GM21390 (cell line): Measurements from ENCODE around the gene GALNTL6.

ENCODE experiments used
- ATAC-seq: cut with Tn5 transposase; IDR thresholded peaks from one replicate; pipeline ENCODE4 v1.9.1; 2021; ENCODE audit not compliant: unreplicated experiment

GALNTL6 gene

DNA sequence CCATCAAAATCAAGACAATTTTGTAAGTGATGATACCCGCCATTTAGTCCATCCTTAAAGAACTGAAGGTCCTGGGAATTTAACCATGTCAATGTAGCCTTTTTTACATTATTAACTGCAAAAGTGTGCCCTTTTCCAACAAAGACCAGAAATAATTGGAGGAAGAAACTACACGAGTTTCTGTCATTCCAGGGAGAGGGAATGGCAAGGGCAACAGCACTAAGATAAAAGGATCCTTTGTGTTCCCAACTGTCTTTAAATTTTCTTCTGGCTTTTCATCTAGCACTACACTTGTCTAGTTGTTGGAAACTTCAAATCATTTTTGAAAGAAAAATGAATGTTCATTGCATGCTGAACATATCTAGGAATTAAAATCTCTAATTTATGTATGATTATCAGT is 286.2 kb downstream of the GALNTL6 start:
- ATAC-seq, result no peak

DNA sequence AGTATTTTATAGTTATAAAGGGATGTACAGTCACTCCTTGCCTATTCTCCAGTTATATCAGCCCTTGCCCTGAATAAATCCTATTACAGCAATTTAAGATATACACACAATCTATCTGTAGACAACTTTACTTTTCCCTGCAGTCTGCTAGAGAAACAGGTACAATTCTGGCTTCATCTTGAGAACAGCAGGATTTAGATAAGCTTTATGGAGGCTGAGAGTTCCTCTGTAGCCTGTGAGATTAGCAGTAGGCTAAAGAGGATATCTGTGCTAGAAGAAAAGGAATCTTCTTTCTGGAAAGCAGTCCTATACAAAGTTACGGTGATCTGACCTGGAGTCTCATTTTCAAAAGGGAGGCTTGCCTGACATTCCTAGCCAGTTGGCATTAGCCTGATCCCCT is 290.3 kb downstream of the GALNTL6 start:
- ATAC-seq, result no peak

DNA sequence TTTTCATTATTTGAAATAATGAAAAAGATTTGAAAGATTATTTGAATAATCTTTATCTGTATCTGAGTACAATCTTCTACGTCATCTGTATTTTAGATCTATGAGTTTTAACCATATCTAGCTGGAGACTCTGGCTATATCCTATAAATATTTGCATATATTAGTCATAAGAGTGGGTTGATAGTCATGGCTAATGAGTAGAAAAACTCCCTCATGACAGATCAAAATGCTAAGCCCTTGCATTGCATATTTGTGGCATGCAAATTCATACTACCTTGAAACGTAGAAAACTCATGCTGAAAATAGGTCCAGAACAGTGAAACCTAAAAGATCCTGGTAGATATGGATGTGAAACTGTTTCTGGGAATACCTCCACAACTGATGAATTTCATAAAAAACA is 291.3 kb downstream of the GALNTL6 start:
- ATAC-seq, result no peak

DNA sequence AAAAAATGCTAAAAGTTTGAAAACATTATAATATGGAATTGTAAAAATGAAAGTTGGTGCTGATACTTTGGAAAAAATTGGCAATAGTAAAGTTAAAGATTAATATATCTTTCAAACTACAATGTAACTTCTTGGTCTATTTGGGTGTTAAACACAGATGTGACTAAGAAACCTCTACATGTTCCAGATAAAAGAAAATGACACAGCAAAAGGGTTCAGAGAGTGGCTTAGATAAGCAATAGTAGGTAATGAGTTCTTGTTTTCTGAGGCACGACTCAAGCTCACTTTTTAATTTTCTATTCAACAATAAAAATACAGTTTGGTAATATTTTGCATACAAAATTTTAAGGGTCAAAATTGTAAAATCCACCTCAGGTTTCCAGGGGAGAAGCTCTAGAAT is 292.7 kb downstream of the GALNTL6 start:
- ATAC-seq, result no peak

DNA sequence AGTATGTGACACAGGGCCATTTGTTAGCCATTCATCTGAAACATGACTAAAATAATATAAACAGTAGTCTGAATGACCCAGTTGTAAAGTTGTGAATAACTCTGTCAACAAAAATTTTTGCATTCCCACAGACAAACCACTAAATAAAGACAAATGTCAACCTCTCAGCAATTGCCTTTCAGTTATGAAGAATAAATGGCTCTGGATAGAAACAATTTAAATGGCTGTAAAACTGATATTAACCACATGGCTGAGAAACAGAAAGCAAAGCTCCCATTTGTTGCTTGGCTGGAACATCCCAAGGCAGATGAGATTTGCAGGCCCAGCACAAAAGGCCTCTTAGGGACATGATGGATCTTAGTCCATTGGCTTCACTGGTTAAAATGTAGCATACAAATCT is 296.3 kb downstream of the GALNTL6 start:
- no peak for ATAC-seq

DNA sequence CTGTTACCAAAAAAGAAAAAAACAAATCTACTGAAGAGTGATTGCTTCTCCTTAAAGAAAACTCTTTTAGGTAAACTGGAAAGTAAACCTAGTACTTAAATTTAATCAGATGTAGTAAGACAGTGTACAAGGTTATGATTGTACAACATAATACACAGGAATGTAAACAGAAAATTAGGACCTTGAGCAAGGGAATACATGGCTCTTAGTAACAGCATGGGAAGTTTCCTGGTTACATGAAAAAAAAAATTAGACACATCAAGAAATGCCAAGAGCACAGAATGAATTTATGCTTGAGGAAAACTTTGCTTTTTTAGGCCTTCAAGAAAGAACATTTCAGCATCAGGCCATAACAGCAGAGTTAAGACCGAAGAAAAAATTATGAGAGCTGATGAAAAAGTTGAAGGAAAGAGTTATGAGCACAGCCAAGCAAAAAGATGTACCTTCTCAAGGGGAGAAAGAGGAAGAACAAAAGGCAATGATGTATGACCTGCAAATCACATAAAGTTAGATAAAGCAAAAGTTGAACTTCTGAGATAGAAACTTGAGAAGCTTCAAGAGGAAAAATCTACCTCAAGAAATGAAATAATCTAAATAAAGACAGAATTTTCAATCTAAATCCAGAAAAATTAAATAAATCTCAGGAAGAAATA is 311.6 kb downstream of the GALNTL6 start:
- ATAC-seq, result no peak

DNA sequence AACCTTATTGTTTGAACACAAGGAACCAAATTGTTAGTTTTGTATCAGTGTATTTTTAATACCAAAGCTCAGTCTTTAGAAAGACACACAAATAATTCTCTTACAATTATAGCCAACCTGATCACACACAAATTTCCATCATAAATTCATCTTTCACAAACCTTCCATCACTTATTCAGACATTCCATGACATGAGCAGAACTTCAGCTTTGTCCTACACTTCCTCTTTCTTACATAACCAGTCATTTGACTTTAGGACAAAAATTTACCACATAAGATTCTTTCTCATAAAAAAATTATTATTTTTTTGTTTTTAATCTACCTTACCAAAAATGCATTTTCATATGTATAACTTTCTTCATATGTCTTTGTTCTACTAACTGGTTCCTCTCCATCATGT is 312.2 kb downstream of the GALNTL6 start:
- ATAC-seq, result no peak

DNA sequence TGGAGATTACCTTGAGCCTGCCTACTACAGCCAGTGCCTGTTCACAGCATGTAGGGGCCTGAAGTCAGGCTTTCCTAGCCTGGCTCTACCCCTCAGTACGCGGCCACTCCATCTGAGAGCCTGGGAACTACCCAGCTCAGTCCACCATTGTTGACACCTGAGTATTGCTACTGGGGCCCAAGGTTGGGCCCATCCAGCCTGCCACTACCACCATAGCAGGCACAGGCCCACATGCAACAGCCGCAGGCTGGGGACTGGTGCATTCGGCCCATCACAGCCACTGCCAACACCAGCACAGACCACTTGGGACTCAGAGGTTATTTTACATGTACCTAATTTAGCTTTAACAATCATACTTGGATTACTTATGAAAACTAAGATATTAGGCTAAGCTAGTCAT is 314.0 kb downstream of the GALNTL6 start:
- no peak for ATAC-seq

DNA sequence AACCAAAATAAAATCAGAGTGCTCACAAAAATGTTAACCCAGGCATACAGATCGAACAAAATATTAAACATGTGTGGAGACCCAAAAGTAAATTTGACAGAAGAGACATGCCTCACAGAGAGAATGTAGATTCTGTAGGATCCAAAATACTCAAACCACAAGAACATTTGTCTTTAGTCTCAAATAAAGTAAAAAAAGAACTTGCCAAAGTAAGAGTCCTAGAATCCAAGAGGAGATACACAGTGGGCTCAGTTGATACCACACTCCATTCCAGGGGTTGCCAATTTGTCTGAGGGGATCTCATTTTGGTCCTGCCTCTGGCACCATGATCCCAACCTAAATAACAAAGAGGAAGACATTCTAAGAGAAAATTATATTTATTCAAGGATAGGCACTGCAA is 316.4 kb downstream of the GALNTL6 start:
- no peak for ATAC-seq

DNA sequence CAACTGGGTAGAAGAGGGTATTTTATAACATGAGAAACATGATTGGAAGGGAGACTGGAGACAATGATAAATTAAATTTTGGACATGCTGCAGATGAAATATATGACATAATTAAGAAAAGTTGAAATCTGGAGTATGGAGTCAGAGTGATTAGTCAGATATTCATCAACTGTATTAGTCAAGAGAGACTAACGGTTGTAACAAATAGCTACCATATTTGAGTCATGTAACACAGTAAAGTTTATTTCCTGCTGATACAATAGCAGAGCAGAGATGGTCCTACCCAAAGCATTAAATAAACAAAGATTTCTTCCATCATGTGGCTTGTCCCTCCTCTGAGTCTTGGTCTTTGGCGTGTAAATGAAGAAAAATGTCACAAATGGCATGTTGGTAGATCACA is 321.3 kb downstream of the GALNTL6 start:
- no peak for ATAC-seq

DNA sequence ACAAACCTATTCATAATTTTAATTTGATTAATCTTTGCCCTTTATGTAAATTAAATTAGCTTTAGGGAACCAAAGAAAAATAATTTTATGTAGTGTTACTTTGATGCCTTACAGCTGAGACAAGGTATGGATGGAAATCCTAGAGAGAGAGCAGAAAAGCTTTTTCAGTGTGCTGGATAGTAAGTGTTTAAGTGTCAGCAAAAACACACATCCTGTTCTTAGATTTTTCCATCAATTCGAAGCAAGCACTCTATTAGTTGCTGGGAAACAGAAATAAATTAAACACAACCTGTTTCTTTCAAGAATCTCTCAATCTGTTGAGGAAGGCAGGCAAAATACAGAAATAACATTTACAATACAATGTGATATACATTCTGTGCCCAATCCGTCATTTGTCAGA is 327.8 kb downstream of the GALNTL6 start:
- ATAC-seq, result no peak

DNA sequence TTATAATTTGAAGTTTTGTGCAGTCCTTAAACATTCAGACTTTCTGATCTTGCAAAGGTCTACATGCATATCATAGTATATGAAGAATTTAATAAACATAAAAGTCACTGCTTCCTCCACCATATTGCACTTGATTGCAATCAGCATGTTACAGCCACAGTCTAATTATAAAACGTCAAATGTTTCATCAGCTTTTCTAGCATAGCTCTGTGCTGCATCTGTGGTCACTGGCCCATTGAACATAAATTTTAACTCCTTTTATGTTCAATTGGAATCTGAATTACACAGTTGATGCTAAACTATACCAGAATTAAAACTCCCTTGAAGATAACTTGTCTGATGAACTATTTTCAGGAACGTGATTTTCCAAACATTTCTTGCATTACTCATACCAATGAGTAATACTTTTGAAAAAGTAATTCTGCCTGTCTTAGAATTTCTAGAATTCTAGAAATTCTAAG is 329.1 kb downstream of the GALNTL6 start:
- ATAC-seq, result no peak

DNA sequence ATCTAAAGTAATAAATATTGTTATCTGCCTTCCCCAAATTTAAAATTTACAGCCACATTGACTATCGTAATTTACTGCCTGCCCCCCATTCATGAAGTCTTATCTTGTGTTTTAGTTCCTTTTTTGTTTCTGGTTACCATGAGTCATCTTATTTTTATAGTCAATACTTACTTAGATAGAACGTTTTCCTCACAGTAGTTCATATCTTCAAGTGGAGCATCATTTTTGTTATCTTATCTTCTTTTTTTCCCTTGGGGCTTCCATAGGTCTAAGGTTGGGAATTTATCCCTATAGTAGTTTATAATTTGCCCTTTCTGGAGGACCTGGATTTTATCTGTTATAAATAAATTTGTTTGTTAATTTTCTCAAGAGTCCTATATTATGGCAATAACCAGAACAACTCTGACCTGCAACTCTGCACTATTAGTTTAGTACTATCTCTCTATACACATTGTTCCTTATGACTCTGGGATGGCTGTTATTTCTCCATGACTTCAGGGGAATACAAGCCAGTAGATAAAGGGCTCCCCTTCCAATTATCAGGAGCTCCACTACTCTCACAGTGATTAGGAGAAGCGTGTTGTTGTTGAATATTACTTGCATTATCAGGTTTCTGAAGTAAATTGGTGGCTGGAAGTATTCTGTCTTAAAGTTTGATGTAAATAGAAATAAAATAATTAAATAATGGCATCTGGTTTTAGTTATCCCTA is 330.6 kb downstream of the GALNTL6 start:
- no peak for ATAC-seq

DNA sequence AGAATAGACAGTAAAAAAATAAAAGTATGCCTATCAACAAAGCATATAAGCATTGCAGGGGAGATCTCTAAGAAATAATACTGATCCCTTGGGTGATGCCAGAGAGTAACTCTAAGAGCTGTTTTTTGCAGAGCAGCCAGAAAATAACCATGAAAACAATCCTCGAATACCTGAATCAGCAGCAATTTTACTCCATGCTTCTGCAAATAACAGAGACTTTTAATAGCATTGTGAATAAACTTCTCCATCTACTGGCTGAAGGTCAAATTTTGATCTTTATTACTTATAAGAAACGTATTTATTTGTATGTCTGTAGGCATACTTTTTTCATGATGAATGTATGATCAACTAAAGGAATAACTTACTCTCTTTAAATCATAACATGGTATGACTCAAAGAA is 334.5 kb downstream of the GALNTL6 start:
- no peak for ATAC-seq

DNA sequence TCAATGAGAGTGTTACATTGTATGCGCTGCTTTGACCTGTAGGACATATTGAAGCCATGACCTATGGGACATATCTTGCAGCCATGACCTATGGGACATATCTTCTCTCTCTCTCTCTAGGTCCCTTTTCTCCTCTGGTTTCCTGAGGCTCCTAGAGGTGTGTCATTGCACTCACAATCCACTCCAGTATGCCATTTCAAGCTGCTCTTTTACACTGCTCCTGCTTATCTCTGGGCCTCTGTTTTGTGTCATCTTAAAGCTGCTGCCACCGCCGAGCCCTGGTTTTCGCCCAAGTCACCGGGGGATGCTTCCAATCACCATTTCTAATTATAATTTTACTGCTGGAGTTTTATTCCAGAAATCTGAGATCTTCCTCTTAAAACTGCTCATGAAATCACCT is 336.1 kb downstream of the GALNTL6 start:
- ATAC-seq, result no peak

DNA sequence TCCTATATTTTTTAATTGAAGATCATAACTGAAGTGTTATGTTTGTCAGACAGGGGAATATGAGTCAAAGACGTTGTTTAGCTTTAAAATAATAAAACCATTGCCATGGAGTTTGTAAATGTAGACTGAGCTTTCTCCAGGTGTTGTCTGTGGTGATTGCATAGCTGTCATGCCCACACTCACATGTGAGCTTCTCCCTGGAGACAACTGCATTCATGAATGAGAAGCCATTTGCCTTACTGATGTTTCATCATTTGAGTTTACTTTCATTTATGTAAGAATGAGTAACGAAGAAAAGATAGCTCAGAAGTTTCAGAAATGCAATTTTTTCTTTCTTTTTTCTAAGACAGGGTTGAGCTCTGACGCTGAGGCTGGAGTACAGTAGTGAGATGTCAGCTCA is 339.1 kb downstream of the GALNTL6 start:
- no peak for ATAC-seq

DNA sequence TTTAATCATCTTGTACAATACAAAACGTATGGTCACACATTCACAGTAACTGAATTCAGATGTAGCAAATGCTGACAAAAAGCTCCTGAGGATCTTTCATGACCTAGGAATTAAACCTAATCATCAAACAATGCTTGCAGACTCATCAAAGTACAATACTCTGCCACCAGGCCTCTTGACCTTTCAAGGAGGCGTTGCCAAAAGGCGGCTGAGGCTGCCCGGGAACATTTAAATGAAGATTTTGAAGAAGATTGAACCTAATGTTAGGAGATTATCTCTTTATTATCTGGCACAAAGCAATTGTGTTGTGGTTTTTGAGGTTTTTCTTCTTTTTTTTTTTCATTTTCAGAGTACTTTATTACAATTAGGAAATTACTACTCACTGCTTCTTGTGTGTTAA is 340.5 kb downstream of the GALNTL6 start:
- no peak for ATAC-seq

DNA sequence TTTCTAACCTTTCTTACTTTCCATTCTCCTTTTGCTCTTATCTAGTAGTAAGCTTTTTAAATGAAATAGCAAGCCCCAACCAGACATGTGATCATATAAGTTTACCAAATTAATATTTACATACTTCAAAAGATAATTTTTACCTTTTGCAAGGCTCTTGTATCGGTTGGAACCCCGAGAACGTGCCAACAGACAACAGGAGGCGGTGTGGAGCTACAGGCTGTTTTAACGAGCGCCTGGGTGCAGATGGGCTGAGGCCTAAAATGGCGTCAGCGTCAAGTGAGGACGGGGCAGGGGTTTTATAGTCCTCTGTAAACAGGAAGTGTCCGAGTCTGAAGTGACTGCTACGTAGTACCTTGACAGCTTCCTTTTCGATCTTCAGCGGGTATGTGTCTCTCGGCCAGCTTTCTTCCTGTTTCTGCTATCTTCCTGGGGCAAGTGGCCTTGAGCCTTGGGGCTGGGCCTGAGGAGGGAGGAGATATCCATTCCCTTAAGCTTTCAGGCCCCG is 342.7 kb downstream of the GALNTL6 start:
- no peak for ATAC-seq

DNA sequence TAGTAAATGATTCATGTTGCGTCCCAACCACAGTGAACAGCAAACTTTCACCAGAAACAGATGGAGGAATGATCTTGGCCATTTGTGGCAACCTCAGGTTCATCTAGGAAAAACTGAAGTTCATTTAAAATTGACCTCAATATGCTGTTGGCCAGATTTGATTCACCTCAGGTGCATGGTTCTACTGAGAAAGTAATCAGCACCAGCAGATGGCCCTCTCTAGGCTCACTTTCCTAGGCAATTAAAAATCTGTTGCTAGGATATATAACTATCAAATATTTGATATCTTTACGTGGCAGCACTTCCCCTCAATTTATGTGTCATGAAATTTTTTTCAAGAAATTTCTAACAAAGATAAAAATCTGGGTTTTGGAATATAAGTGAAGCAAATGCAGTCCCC is 344.7 kb downstream of the GALNTL6 start:
- no peak for ATAC-seq

DNA sequence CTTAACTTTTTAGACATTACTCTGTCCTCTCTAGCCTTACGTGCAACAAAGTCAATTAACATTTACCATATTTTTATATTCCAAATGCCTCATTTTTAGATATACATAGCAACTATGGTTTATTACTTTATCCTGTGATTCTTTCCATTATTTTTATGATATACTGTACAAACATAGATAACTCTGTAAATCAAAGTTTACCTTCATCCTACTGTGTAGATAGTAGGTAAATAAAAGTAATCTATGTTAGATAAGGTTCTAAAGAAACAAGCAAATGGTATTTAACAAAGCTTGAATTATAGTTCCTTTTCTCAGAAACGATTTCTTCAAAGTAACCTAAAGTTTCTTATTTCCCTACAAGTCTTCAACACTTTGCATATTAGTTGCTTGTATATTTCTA is 350.0 kb downstream of the GALNTL6 start:
- no peak for ATAC-seq

DNA sequence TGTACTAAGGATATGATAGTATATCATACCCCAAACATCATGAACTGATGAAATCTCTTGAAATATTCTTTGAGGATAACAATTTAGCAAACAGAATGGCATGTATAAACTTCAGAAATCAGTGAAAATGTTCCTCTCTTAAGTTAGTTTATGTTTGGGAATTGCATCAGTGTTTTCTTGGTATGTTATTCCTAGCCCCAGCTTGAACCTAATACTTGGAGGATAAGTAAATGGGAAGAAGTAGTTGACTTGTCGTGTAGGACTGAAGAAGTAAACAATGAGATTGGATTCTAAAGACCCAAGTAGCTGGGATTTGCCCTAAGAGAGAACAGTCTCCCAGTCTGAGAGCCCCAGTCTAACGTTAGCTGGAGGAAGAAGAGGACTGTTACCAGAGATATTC is 355.7 kb downstream of the GALNTL6 start:
- ATAC-seq, result no peak

DNA sequence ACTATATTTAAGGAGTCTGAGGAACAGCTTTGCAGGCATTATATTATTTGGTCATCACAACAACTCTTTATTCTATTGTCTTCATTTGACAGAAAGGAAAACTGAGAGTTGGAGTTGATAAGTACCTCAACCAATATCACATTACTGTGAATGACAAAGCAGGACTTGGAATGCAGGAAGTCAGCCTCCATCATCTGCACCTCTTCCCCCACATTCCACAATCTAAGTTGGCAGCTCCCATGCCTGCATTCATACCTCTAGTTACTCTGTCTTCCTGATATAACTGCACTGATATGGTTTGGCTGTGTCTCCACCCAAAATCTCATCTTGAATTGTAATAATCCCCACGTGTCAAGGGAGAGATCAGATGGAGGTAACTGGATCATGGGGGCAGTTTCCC is 356.7 kb downstream of the GALNTL6 start:
- ATAC-seq, result no peak

DNA sequence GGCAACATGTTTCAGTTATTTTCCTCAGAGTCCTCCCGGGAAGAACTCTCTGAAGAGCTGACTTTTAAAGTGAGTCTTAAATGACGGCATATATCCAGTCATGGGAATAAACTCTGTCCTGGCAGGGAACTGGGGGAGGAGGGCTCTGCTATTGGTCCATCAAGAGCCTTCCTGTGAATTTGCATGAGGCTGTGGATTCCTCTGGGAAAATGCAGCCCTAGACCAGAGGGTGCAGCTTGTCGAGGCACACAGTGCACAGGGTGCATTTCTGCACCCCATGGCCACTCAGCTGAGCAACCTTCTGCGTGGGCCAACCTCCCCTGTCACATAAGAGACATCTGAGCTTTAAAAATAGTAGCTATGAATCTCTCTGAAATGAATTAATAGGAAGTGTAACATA is 360.0 kb downstream of the GALNTL6 start:
- no peak for ATAC-seq
